H1 (cell line): ENCODE data around the gene MBD3L1. TPM values are rescaled to one million over a fixed set of nuclear protein-coding genes. Genes with fewer than 3 reads are reported as not detected.

Experiments
- GTF2F1 ChIP-seq: IDR thresholded peaks from 2 replicates; pipeline ENCODE4 v1.6.1; 2012; ENCODE audit warnings: low read depth, low read length, improper control_type of control experiment, borderline replicate concordance
- HDAC6 ChIP-seq: IDR thresholded peaks from one replicate; pipeline ENCODE4 v1.7.1; 2012; ENCODE audit warnings: low read depth, mild to moderate bottlenecking, inconsistent platforms, low read length, moderate library complexity
- RAD21 ChIP-seq, 2 experiments: IDR thresholded peaks in 1 of 2; conservative IDR thresholded peaks in 1 of 2; 2 replicates each; pipeline ENCODE4 v1.6.1; 2011; ENCODE audit warnings: low read depth in 2 of 2, low read length in 2 of 2, improper control_type of control experiment in 1 of 2, inconsistent platforms in 1 of 2, mild to moderate bottlenecking in 1 of 2, moderate library complexity in 1 of 2
- TAF1 ChIP-seq: IDR thresholded peaks from 2 replicates; pipeline ENCODE4 v1.6.1; 2011; ENCODE audit warnings: mild to moderate bottlenecking, low read depth, low read length
- polyA plus RNA-seq, 7 experiments: library from polyadenylated mRNA; depleted of rRNA in 3 of 7; stranded (reverse) in 5 of 7; unstranded in 2 of 7; fragments of >200 nt in 5 of 7; fragments of 200-250 nt in 2 of 7; gene quantifications; 1 replicate in 5 of 7; 2 replicates in 1 of 7; 4 replicates in 1 of 7; pipeline versions ENCODE4 v1.2.1 to v1.2.3, GENCODE V29; 2011 to 2013; ENCODE audit warnings: missing spikeins in 2 of 7, mixed read lengths in 2 of 7
- total RNA-seq: library from RNA; stranded (reverse); fragmentation: NEBNext Ultra II Directional; extraction: Animal tissue kit (Norgen Biotek cat#: 25700); gene quantifications from 2 replicates; pipeline ENCODE4 v1.2.1, GENCODE V29; 2021

MBD3L1 gene
- total and polyA plus RNA-seq, 2 of the 8 experiments (the other 6 are each of a cell fraction or from before 2014, with no cell fraction given): not detected

DNA sequence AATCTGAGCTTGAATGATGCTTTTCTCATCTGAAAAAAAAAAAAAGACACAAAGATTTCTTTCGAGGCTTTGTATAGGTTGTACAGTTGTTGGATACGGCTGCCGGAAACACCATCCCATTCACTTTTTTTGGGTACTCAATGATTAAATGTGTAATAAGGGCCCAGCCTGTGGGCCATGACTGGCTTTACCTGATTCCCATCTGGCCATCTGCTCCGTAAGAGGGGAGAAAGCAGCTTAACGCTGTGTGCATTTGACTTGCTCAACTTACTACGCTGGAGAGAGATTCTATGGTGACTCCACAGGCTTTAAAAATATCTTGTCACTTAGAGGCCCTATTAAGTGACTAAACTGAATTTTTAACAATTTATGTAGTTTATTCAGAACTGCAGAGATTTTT, 804 bp upstream of the MBD3L1 start (continued):
- no peak for TF ChIP-seq GTF2F1
- no peak for TF ChIP-seq RAD21 (IDR thresholded peaks at IDR 0.05 in 1 of 2, conservative IDR thresholded peaks at IDR 0.05 in 1 of 2; ENCODE audit: low read depth in 2 of 2, low read length in 2 of 2)
- no peak for TF ChIP-seq HDAC6
- TF ChIP-seq TAF1: no peak
